ENCODE measurements around the gene SLC5A9.

SLC5A9 gene

DNA sequence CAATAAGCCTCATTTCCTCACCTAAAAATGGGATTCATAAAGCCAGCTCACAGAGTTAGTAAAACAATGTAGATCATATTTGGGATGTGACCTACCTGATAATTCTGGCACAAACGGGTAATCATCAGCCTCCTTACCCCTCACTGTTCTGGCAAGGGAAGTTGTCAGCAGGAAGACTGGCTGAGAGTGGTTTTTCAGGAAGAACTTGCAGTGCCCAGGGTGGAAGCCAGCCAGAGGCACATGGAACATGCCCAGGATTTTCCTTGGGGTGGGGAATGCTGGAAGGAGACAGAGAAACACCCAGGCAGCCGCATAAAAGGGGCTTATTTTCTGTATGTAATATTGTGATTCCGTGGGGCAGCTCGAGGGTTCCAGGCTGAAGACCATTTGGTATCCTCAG is 7.7 kb upstream of the SLC5A9 start:
- DNase-seq = no peak

DNA sequence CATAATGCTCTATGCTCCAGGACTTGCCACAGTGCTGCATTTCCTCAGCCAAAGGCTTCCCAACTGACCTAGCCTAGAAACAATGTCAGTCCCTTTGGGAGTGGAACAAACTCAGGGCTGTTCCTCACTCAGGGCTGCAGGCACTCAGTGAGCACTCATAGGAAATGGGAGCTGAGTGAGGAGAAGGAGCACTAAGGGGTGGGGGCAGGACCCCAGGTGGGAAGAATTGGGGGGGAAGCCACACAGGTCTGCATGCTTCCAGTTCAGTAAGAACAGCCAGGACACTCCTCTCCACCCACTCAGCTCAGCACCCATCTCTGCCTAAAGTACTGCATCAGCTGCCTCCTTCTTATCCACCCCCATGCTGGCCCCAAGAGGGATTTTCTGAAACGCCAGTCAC is 7.3 kb upstream of the SLC5A9 start:
- DNase-seq = no peak

DNA sequence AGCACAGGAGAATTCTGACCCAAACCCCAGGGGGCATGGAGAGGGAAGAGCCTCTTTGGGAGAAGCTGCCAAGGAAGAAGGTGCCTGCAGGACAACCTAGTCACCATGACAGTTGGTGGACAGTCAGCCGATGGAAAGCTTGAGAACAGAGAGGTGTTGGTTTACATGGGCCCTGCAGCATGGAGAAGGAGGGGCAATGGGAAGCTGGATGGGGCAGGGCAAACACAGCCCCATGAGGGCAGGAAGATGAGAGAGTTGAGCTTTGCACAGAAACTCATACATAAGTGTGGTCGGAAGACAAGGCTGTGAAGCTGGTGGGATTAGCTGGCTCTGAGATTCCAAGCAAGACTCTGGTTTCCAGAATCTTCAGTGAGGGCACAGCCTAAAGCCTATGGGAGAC is 6.6 kb upstream of the SLC5A9 start:
- no peak for DNase-seq

DNA sequence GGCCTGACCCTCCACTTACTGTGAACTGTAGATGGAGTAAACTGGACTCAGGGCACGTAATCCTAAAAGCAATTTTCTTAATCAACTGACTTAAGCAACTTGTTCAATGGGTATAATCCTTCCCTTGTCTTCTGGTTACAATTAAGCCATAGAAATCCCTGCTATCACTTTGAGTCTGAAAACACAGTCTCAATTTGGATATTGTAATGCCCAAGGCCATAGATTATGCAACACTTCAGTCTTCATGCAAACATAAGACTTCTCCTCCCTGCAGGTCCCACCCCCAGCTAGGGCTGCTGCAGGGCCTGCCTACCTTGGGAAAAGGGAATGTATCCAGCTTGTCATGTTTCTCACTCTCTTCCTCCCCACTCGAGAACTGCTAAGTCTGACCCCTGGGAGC is 6.2 kb upstream of the SLC5A9 start:
- no peak for DNase-seq

DNA sequence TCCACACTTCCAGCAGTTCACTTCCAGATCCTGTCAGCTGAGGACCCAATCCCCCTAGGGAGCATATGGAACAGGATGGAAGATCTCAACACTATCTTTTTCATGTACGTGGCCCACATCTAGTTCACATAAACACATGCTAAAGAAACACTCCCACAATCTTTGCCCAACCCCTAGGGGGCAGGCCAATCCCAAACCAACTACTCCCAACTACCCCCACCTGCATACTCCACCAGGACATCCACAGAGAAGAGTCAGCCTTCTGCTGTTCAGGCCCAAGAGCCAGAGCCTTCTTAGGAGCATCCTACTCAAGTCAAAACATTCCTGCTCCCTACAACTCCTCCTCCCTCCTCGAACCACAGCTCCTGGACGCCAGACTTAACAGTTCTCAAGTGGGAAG is 5.6 kb upstream of the SLC5A9 start:
- DNase-seq = peak in 1 of 2 experiments; percentile 12

DNA sequence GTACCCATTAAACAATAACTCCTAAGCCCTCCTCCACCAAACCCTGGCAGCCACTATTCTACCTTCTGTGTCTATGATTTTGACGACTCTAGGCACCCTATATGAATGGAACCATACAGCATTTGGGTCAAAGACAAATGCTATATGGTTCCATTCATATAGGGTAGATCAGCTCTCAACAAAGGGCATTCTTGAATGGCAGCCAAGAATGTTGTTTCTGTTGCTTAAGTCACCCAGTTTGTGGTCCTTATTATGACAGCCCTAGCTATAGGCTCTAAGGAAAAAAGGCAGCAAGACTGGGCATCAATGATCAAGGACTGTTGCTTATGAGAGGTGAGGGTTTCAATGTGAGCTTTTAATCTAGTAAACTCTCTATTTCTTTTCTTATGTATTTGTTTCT is 4.7 kb upstream of the SLC5A9 start:
- no peak for DNase-seq

DNA sequence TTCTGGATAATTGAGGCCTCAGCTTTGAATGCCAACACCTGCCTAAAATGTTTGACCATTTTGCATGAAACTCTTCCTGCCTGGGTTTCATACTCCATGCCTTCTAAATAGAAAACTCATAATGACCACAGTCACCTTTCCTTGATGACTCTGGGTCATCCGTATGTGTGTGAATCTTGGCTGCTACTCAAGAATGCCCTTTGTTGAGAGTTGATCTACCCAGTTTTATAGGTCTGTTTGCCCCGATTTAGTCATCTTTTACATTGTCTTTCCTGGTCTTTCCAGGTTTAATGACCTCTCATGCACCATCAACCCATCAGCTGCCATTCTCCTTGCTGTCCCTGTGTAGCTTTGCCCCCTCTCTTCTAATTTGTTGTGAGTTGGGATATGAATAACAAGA is 2.7 kb upstream of the SLC5A9 start:
- DNase-seq = no peak

DNA sequence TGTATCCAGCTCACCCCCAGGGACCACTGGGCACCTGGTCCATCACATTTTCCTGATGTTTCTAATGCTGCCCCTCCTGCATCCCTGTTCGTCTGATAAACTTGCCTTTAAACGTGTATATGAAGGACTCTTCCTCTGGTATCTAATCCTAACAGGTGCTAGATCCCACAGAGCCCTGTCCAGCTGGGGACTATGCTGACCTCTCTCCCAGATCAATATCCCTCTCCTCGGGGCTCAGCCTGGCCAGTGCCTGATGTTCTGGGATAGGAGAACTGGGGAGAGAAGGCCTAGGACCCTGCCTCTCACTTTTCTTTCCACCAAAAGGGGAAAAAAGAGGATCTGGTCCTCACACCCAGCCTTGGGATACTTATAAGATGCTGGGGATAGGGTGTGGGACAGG is 1.4 kb upstream of the SLC5A9 start:
- no peak for DNase-seq

DNA sequence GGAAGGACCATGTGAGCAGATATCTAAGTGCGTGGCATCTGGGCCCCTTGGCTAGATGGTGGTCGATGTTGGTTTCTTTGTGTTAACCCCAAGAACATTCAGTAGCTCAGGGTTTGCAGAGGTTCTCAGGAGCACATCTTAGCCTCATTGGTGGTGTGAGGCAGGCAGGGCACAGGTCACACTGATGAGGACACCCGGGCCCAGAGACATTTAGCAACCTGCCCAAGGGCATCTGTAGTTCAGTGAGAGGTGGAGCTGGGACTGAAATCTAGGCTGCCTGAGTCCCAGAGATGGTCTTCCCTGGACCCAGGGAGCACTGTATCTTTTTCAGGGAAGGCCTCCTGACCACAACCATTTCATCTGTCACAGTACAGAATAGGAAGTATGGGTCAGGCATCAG is 859 bp upstream of the SLC5A9 start:
- no peak for DNase-seq

DNA sequence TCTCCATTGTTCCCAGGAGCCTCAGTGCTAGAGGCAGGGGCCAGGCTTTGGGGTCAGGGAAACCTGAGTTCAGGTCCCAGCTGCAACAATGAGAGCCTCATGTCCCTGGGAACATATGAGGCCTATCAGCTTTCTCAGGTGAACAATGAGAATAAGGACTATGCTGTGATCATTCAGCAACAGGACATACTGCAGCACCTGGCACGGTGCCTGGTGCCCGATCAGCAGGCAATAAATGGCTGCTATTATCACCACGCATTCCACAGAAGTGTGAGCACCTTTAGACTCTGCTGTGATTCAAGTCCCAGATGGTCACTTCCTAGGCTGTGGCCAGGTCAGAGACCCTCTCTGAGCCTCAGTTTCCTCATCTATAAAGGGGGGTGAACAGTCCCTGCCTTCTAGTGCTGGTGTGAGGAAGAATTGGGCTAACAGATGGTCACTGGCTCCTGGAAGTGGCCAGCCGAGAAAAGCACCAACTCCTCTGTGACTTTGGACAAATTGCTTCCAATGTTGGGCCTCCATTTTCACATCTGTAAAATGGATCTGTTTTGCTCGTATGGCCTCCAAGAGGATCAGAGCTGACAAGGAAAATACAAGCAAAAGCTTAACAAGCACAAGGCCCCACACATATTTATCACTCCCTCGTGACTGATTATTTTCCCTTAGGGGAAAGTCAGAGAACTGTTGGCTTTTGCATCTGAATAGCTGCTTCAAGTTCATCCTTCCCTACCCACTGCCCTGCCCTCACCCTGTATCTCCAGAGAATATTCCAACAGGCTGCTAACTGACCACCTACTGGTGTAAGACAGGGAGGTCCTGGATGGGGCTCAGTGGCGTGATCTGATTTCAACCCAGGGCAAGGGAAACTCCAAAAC is 1.1 kb downstream of the SLC5A9 start:
- DNase-seq = no peak

DNA sequence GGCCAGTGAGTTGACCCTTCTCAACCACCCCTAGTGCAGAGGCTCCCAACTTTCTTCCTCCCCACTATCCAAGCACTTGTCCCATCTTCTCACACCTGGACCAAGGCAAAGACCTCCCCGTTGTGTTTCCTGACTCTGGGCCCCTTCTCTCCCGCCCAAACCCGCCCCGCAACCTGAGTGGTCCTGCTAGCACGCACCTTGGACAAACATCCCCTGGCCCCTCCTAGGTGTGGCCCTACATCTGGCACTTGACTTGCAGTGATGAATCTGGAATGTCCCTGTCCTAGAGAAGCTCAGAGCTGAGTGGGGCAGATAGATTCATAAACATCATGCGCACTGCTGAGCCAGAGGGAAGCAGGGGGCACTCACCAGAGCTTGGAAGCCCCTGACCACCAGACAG is 2.3 kb downstream of the SLC5A9 start:
- no peak for DNase-seq

DNA sequence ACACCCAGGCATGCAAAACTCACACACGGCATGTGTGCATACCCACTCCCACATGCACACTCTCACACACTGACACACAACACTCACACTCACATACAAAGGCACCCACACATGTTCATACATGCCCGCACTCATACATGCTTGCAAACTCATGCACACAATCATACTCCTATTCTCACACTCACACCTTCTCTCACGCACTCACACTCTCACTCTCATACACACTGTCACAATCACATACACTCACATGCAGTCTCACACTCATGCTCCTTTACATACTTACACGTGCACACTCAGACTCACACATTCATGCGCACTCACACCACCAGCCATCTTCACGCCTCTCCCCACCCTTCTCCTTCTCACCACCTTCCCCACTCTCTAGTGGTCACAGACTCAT is 3.1 kb downstream of the SLC5A9 start:
- DNase-seq = no peak

DNA sequence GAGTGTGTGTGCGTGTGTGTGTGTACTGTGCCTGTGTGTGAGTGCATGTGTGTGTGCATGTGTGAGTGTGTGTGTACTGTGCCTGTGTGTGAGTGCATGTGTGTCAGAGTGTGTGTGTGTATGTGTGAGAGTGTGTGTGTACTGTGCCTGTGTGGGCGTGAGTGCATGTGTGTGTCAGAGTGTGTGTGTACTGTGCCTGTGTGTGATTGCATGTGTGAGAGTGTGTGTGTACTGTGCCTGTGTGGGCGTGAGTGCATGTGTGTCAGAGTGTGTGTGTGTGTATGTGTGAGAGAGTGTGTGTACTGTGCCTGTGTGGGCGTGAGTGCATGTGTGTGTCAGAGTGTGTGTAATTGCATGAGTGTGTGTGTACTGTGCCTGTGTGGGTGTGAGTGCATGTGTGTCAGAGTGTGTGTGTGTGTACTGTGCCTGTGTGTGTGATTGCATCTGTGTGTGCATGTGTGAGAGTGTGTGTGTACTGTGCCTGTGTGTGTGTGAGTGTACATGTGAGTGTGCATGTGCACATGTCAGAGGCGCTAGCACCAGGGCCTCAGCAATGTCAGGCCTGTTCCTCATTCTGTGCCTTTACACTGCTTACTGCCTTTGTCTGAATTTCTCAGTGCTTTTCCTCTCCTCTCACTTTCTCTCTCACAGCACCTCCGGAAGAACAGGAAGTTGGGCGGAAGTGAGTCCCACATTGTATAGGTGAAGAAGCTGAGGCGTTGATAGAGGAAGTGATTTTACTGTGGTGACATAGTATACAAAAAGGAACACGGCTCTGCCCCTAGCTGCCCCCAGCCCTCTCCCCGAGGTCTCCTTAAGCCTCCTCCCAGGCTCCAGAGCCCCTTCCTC is 4.9 kb downstream of the SLC5A9 start:
- peak; percentile 62 to 65 for DNase-seq

DNA sequence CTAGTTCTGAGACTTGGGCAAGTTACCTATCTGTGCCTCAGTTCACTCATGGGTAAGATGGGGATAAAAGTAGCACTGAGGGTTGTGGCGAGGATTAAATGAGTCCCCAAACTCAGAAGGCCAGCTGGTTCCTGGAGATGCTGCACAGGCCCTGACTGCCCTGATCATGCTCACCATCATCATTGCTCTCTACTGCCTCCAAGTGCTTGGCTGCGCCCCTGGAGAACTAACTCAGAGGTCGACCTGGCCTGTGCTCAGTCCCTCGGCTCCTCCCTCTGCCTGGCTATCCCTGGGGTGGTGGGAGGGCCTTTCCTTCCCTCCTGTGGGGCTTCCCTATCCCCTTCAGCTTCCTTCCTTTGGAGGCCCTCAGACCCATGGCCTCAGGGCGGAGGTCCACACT is 5.6 kb downstream of the SLC5A9 start:
- peak in 1 of 2 experiments; percentile 2 for DNase-seq

DNA sequence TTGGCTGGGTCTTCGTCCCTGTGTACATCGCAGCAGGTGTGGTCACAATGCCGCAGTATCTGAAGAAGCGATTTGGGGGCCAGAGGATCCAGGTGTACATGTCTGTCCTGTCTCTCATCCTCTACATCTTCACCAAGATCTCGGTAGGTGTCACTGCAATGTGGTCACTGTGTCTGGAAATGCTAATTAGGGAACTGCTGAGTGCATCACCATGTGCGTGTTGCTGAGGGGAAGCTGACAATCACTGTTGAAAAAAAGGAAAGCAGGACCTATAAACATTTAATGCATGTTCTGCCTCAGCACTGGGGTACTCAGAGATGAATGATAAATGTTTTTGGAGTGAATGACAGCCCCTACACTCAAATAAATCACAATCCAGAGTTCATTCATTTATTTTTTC is 6.8 kb downstream of the SLC5A9 start:
- DNase-seq = no peak

DNA sequence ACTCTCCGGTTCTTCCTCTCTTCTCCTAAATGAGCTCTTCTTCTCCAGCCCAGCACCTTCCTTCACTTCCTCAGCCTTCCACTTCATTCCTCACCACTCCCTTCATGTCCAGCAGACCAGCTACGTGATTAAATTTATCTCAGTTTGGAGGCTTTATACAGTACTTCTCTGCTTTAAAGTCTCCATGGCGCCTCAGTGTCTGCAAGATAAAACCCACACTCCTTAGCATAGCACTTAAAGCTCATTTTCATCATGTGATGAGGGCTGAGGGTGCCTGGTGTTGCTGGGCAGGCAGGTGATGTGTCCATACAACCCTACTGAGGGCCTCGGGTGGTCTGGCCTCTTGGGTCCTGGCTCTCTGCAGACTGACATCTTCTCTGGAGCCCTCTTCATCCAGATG is 7.7 kb downstream of the SLC5A9 start:
- no peak for DNase-seq

DNA sequence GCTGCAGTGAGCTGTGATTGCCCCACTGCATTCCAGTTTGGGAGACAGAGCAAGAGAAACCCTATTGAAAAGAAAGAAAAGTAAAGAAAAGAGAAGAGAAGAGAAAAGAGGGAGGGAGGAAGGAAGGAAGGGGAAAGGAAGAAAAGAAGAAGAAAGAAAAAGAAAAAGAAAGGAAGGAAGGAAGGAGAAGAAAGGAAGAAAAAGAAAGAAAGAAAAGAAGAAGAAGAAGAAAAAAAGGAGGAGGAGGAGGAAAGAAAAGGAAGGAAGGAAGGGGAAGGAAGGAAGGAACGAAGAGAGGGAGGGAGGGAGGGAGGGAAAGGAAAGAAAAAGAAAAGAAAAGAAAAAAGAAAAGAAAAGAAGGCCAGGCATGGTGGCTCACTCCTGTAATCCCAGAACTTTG is 10.2 kb downstream of the SLC5A9 start:
- DNase-seq = no peak

DNA sequence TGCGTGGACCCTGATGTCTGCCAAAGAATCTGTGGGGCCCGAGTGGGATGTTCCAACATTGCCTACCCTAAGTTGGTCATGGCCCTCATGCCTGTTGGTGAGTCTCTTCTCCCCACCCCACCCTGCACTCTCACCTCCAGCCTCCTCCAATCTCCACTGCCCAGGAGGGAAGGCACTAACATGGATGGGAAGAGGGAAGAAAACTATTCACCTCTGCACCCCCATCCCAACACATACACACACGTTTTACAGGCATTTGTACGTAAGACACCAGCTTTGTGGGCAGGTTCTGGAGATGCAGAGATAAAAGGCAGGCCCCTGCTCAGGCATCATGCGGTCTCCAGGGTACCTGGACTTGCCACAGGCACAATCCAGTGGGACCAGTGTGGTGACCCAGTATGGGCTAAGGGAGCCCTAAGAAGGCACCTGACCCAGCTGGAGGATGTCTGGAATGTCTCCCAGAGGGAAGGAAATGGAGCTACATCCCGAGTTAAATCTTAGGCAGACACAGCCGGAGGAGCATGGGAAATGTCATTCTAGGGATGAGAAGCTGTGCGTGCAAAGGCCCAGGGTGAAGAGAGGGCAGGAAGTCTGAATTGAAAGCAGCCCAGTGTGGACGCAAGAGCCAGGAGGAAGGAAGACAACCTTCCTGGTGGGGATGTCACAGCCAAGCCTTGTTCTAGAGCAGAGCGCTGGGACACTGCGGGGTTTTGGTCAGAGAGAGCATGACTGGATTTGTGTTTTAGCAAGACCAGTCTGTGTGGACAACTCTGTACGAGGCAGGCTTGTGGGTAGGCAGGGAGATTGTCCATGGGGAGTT is 11.4 kb downstream of the SLC5A9 start:
- no peak for DNase-seq

DNA sequence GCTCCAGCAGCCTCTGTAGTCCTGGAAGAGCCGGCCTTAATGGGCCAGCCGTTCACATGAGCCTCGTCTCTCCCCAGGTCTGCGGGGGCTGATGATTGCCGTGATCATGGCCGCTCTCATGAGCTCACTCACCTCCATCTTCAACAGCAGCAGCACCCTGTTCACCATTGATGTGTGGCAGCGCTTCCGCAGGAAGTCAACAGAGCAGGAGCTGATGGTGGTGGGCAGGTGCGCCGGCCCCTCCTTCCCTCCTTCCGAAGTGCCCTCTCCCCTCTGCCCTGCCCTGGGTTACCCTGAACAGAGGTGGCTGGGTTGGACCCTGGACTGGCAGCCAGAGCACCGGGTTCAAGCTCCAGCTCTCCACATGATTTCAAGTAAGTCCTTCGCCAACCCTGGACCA is 13.1 kb downstream of the SLC5A9 start:
- DNase-seq = no peak

DNA sequence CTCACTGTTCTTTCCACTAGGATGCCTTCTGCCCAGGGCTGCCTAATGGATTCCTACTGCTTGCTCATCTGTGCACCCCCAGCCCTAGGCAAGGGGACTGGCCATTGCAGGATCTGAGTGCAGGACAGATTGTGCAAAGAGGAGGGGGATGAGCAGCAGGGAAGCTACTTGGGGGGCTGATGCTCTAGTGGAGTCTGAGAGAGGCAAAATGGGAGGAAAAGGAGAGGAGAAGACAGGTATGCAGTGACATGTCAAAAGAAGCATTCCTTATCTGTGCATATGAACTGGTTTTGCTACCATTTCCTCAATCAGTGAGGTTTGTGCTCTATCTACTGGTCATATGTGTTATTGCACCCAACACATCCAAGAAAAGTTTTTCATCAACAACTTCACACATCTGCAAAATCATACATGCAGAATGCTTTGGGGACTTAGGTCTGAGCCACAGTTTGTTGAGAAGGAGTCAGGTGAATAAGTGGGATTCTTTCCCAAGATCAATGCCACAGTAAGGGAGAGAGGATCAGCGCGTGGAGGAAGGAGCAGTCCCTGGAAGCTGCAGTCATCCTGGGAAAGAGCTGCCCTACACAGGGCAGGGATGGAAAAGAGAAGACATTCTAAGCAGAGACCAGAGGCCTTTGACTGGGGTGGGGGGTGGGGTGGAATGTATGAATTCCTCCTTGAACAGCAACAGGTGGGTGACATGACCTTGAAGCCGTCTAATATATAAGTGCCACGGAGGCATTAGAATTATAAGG is 14.4 kb downstream of the SLC5A9 start:
- DNase-seq = peak; percentile 28 to 39

DNA sequence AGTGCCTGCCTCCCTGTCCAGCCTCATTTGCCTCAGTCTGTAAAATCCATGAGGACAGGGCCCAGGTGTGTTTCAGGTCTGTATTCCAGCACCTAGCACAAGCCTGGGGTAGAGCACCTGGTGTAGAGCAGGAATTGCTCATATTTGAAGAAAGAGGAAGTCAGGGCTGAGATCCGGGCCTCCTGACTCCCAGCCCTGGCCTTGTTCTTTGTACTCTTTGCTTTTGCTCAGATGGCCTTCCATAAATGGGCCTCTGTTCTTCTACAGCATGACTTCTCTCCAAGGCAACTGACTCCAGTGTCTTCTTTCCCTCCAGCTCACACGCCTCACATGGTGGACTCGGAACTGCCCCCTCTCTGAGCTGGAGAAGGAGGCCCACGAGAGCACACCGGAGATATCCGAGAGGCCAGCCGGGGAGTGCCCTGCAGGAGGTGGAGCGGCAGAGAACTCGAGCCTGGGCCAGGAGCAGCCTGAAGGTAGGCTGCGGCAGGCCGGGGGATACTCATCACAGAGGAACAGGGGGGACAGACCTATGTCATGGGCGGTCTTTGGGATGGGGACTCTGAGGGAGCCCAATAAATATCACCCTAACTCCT is 19.7 kb downstream of the SLC5A9 start:
- peak in 1 of 2 experiments; percentile 2 for DNase-seq

DNA sequence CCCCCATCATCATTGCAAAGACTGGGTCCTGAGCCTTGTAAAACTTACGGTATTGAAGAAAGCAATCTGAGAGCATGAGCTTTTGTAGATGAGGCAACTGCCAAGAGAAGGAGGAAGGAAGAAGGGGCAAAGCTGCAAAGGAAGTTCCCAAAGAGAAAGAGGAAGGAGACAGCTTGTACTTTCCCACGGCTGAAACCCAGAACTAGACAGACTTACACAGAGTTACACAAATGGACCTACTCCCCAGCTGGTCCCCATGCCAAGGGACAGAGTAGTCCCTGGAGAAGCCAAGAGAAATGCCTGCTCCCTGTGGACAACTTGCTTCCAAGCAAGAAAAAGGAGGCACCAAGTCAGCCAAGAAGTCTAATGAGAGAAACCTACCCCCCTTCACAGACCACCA is 22.6 kb downstream of the SLC5A9 start:
- peak; percentile 96 to 97 for DNase-seq

Measured in AML-193 (cell line).